Measurements from ENCODE around the gene SELENOW. TPM values are rescaled to one million over a fixed set of nuclear protein-coding genes. Genes with fewer than 3 reads are reported as not detected.

Gene SELENOW
- total RNA-seq: 262 TPM
- long read RNA-seq, transcript SELENOW-215 (1 exons, 2,503 nt): minor isoform, 45 of 135 reads
- long read RNA-seq, transcript SELENOW-212 (6 exons, 888 nt): major isoform, 85 of 135 reads
- long read RNA-seq, partial matches to known transcripts: 0 of 135 reads
- long read RNA-seq, other reads (novel, unspliced or antisense): 3 of 135 reads

DNA sequence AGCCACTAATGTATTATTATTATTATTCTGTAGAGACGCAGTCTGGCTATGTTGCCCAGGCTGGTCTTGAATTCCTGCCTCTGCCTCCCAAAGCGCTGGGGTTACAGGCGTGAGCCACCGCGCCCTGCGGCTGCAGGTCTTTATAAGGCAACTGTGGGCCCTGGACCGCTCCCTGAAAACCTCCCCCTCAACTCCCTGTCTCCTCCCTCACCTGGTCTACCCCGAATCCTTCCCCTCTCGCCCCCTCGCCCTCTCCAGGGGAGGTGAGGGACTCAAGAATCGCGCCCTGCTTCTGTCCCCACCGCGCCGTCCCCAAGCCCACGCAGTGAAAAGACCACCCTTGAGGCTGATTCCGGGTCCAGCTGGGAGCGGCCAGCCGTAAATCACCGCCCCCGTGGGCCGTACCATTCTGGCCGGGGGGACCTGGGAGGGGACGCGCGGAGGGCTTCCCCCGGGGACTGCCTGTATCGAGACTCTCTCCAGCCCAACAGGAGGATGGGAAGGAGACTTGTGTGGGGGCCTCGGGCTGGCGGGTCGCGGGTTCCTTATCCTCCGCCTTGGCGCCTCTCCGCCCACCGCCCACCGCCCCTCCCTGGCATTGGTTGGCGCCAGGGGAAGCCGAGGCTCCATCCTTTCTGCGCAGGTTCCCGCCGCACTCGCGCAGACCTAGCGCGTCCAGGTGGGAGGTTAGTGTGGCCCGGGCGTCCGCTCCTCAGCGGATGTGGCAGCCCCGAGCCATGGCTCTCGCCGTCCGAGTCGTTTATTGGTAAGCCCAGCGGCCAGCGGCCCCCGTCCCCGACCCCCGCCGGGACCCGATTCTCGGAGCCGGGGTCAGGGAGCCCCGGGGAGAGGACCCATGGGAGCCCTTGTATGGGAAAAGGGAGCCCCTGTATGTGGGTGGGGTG lies at the start of gene SELENOW:
Gene SELENOW (plus strand): TSS at position 655 of the 905 bp plus-strand sequence. CDS start 83 bp downstream, at position 738.
- TF ChIP-seq, protein P1, sequence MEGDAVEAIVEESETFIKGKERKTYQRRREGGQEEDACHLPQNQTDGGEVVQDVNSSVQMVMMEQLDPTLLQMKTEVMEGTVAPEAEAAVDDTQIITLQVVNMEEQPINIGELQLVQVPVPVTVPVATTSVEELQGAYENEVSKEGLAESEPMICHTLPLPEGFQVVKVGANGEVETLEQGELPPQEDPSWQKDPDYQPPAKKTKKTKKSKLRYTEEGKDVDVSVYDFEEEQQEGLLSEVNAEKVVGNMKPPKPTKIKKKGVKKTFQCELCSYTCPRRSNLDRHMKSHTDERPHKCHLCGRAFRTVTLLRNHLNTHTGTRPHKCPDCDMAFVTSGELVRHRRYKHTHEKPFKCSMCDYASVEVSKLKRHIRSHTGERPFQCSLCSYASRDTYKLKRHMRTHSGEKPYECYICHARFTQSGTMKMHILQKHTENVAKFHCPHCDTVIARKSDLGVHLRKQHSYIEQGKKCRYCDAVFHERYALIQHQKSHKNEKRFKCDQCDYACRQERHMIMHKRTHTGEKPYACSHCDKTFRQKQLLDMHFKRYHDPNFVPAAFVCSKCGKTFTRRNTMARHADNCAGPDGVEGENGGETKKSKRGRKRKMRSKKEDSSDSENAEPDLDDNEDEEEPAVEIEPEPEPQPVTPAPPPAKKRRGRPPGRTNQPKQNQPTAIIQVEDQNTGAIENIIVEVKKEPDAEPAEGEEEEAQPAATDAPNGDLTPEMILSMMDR (IDR thresholded peaks at IDR 0.05): no peak
- peak within 1 kb of the TSS; percentile 87 for H3K4me3 ChIP-seq
- H3K27me3 ChIP-seq: no peaks in the 10 kb centered on the region
- intact Hi-C loops (cut with DNase I): no loop called here
- DNase-seq (peak; percentile 90), ATAC-seq (peak; percentile 93)
- H3K36me3 ChIP-seq: peaks cover 13% of the 10 kb centered on the region
- peaks cover 29% of the 10 kb centered on the region for H3K4me1 ChIP-seq
- no peaks in the 10 kb centered on the region for H3K9me3 ChIP-seq
- H3K27ac ChIP-seq: peak within 1 kb of the TSS; percentile 100

DNA sequence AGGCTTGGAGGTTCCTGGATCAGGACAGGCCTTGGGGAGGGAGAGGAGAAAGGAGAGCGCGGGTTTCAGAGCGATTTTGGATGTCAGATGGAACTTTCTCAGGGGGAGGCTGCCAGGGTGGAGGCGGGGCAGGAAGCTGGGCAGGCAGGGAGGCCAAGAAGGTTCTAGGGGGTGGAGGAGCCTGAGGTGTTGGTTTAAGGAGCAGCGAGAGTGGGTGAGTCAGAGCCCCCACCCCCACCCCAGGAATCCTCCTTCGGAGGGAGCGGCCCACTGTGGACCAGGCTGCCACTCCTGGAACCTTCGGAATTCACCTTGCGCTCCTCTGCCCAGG lies 49.1 kb upstream of the SELENOW start:
- H3K4me3 ChIP-seq: peak overlapping the region; percentile 43
- no peaks in the 10 kb centered on the region for H3K27me3 ChIP-seq
- peak overlapping the region; percentile 85 for H3K27ac ChIP-seq
- ATAC-seq: peak; percentile 87
- intact Hi-C loops (cut with DNase I): no loop called here
- peaks cover 52% of the 10 kb centered on the region for H3K4me1 ChIP-seq
- no peaks in the 10 kb centered on the region for H3K9me3 ChIP-seq
- TF ChIP-seq, protein P1 (IDR thresholded peaks at IDR 0.05): no peak
- peaks cover 41% of the 10 kb centered on the region for H3K36me3 ChIP-seq
- peak; percentile 88 for DNase-seq

DNA sequence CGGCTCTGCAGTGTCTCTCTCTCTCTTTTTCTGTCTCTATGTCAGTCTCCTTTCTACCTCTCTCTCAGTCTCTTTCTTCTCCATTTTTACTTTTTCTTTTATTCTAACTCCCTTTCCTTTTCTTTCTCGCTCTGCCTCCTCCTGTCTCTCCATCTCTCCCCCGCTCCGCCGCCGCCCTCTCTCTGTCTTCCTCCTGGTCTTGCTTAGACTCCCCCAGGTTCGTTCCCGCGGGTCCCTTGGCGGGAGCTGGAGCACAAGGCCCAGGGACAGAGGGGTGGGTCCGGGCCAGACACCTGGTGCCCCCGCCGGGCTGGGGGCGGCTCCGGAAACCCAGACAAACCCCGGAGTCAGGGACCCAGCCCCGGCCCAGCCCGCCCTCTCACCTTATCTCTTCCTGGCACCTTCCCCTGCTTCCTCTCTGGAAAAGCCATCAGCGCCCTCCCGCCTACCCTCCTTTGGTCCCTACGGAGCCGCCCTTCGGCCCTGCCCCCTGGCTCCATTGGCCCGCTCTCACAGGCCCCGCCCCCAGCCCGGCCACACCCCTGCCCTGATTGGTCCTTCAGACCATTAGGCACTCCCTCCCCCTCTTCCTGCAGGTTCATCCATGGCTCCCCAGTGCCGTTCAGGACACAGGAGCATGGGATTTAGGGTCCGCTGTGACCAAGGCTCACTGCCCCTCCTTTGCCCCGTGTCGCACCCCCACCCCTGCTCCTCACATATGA lies 48.5 kb upstream of the SELENOW start:
- Histone ChIP-seq H3K27ac (peak overlapping the region; percentile 85), H3K36me3 (peaks cover 42% of the 10 kb centered on the region), H3K4me1 (peaks cover 47% of the 10 kb centered on the region), H3K27me3 (no peaks in the 10 kb centered on the region), H3K4me3 (peak overlapping the region; percentile 43), H3K9me3 (no peaks in the 10 kb centered on the region)
- TF ChIP-seq, protein P1 (IDR thresholded peaks at IDR 0.05): no peak
- peak; percentile 89 for ATAC-seq
- intact Hi-C loops (cut with DNase I): no loop called here
- peak; percentile 94 for DNase-seq

DNA sequence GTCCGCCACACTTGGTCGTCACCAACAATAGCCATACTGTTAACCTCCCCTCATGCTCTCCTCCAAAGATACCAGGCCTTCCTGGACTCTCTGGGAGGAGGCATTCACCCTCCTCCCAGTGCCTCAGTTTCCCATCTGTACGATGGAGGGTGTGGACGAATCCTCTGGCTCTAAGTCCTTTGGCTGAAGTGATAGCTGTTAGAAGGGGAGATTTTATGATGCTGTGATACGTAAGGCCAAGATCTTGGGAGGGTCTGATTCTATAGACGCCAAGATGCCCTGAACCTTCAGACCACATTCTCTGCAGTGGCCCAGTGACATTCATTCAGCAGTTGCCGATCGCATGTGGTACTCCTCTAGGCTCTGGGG lies 48.0 kb upstream of the SELENOW start:
- Histone ChIP-seq H3K36me3 (peaks cover 48% of the 10 kb centered on the region), H3K4me3 (peak overlapping the region; percentile 43), H3K27me3 (no peaks in the 10 kb centered on the region), H3K4me1 (peaks cover 43% of the 10 kb centered on the region), H3K9me3 (no peaks in the 10 kb centered on the region), H3K27ac (peak overlapping the region; percentile 85)
- ATAC-seq: no peak
- intact Hi-C loops (cut with DNase I): no loop called here
- TF ChIP-seq, protein P1 (IDR thresholded peaks at IDR 0.05): no peak
- no peak for DNase-seq

DNA sequence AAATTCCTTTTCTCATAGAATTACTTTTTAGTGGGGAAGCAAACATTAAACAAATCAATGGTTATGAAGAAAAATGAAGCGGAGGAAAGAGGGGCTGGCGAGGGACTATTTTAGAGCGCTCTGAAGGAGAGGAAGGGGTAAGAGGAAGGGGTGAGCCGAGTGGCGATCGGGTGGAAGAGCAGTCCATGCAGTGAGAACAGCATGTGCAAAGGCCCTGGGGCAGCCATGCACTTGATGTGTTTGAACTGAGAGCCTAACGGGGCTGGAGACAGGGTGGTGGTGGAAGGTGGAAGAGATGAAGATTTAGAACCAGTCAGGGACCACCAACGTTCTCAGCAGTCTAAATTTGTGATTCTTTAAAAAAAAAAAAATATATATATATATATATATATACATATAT lies 47.6 kb upstream of the SELENOW start:
- Histone ChIP-seq H3K9me3 (no peaks in the 10 kb centered on the region), H3K4me1 (peaks cover 39% of the 10 kb centered on the region), H3K36me3 (peaks cover 47% of the 10 kb centered on the region), H3K27ac (peak overlapping the region; percentile 85), H3K27me3 (no peaks in the 10 kb centered on the region), H3K4me3 (no peak overlapping the region)
- TF ChIP-seq, protein P1 (IDR thresholded peaks at IDR 0.05): no peak
- DNase-seq: no peak
- intact Hi-C loops (cut with DNase I): no loop called here
- no peak for ATAC-seq

Data from upper lobe of right lung (tissue), 1 donor.